GM18867 (cell line): ENCODE data around the gene TMEM89.
A peak's percentile ranks its signal among the peaks of the same experiment; 100 is the strongest.

Experiments
- ATAC-seq: cut with Tn5 transposase; IDR thresholded peaks from one replicate; pipeline ENCODE4 v1.9.1; 2021; ENCODE audit warnings: mild to moderate bottlenecking, moderate library complexity; ENCODE audit not compliant: unreplicated experiment

The TMEM89 gene, protein sequence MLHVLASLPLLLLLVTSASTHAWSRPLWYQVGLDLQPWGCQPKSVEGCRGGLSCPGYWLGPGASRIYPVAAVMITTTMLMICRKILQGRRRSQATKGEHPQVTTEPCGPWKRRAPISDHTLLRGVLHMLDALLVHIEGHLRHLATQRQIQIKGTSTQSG

DNA sequence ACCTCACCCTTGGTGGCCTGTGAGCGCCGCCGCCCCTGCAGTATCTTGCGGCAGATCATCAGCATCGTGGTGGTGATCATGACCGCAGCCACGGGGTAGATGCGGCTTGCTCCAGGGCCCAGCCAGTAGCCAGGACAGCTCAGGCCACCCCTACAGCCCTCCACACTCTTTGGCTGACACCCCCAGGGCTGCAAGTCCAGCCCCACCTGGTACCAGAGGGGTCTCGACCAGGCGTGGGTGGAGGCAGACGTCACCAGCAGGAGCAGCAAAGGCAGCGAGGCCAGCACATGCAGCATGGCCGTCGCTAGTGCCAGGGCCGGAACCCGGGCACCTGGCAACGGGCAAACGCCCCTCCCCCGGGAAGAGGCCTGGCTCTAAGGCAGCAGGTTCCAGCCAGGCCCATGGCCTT lies at the start of gene TMEM89:
Gene TMEM89, minus strand, starts transcription at position 309 of the 409 bp plus-strand sequence. Its CDS starts 13 bp downstream, at position 296.
- ATAC-seq, result no peak

DNA sequence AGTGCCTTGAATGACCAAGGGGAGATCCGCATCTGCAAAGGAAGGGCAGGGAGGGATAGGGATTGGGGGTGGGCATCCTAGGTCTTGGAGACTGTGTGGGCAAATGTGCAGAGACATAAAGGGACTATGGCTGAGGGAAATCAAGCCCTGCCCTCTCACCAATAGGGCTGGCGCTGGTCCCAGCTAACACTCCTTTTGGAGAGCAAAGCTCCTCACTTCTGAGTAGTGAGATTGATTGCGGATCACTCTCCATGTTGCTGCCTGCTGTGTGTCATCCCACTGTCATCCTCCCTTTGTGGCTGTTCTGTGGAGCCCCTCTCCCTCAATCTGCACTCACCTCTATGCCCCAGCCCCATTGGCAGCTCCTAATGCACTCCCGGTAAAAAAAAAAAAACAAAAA lies 43.4 kb upstream of the TMEM89 start:
- ATAC-seq, result no peak

DNA sequence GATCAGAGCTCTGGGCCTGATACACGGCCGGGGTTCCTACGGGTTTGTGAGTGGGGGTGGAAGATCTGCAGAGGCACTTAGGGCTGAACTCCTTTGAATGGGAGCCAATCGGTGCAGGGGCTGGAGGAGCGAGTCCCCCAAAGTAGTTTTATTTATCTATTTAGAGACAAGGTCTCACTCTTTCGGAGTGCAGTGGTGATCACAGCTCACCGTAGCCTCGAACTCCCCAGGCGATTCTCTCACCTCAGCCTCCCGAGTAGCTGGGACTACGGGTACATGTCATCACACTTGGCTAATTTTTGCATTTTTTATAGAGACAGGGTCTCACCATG lies 42.7 kb upstream of the TMEM89 start:
- no peak for ATAC-seq

DNA sequence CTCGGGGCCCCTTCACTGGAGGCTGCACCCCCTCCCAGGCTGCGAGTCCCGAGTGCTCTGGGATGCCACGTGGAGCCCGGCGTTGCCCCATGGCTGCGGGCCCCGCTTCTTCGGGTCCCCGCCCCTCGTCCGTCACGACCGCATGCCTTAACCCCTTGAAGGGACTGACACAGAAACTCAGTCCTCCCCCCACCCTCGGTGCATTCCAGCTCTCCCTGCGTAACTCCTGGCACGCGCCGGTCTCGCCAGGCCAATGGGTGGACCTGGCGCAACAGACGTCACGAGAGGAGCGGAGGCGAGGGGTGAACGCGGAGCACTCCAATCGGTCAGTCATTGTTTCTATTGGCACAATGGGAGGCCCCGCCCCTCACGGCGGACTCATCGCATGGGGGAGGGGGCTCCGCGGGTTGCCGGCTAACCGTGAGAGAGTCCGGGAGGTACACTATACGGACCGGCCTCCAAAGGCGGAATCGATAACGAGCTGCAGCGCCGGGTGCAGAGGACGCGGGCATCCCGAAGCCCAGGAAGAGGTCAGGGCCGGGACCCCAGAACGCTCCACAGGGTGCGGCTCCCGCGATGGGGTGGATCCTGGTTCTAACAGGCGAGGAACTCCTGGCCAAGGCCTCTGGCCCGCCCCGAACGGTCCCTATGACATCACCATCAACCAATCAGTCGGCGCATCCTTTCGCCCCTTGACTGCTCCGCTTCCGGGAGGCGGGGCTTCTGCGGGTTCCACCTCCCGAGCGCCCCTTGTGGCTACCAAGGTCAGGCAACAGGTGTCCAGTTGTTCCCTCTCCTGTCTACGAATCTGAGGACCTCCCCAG lies 42.1 kb upstream of the TMEM89 start:
- peak; percentile 83 for ATAC-seq

DNA sequence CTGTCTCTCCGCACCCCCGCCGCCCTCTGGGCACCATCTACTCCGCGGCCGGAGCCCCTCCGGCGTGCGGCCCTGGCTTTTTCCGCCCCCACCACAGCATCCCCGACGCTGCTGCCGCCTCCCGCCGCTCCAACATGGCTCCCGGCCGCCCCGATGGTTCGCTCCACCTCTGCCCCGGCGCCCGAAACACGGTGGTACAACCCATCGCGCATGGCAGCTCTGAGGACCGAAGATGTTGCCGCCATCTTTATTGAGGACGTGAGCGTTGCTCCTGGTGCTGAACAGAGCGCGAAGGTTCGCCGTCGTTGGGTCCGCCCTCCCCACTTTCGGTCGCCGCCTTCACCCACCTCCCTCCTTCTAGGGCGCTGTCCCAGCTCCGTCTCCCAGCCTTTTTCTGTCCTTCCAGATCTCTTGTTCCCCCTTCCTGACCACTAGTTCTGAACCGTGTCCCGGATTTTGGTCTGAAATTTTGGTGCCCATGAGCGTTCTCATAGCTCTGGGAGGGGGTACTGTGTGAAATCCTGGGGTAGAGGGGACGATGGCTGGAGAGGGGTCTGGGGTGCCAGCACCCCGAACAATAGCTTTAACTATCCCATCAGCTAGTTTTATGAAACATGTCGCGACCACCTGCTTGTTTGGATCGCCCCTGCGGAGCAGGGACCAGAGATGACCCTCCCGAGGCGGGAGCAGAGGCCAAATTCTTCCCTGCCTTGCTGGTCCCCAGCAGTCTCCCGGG lies 41.4 kb upstream of the TMEM89 start, which contains the start of gene CELSR3:
Gene CELSR3, minus strand, starts transcription at position 134 of the 736 bp plus-strand sequence. CDS start 252 bp downstream, outside the sequence.
- ATAC-seq, result no peak

DNA sequence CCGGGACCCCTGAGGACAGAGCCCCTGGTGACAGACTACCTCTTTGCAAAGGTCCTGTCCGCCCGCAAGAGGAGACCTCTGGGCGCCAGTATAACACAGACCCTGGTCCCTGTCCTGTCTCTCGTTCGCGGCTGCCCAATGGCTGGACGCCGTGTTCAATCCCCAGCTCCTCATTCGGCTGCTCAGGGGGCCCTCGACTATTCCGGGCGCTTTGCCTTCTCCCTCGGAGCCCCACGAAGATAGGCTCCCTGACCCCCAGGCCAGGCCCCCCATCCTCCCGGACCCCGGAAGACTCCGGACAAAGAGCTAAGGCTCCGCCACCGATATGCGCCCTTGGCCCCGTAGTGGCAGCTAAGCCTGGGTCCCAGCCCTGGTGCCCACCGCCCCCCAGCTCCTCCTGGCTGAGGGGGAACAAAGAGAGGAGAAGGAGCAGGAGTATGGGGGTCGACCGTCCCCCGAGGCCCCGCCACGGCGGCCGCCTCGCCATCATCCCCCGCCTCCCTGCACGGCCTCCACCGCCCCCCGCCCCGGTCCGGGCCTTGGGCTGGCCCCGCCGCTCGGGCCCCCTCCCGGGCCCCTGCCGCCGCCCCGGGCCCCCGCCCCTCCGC lies 40.7 kb upstream of the TMEM89 start:
- ATAC-seq, result no peak

DNA sequence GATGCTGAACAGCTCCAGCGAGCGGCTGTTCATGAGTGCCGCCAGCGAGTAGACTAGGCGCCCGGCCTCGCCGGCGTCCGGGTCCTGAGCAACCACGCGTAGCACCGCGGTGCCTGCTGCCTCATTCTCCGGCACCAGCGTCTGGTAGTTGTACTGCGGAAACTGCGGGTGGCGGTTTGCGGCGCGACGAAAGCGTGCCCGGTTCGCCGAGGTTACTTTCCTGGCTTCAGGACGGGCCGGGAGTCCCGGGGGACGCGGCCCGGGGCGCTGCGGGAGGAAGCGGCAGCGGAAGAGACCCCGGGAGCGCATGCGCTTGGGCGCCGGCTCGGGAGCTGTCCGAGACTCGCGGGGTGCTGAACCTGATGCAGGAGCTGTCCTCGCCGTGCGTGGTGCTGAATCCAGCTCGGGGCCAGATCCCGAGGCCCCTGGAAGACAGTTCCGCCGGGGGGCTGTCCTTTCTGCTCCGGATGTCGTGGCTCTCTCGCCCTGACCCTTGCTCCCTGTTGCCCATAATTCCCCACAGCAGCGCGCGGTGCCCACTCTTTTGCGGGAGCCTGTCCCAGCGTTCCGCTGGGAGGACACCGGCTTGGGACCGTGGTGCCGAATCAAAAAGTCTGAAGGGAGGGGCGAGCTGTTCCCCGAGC lies 40.1 kb upstream of the TMEM89 start:
- no peak for ATAC-seq

DNA sequence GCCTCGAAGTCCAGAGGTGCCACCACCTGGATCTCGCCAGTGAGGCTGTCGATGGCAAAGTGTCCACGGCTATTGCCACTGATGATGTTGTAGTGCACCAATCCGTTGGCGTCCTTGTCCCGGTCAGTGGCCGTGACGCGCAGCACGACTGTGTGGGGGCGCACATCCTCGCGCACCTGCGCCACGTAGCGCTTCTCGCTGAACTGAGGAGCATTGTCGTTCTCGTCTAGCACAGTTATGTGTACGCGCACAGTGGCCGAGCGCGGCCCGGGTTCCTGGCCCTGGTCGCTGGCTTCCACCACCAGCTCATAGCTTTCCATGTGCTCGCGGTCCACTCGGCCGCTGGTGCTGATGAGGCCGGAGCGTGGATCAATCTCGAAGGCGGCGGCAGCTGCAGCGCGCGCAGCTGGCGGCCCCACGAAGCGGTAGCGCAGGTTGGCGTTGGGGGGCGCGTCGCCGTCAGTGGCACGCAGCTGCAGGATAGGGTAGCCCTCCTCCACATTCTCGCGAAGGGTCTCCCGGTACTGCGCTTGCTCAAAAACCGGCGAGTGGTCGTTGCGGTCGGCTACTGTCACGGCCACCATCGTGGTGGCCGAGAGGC lies 39.3 kb upstream of the TMEM89 start:
- no peak for ATAC-seq

DNA sequence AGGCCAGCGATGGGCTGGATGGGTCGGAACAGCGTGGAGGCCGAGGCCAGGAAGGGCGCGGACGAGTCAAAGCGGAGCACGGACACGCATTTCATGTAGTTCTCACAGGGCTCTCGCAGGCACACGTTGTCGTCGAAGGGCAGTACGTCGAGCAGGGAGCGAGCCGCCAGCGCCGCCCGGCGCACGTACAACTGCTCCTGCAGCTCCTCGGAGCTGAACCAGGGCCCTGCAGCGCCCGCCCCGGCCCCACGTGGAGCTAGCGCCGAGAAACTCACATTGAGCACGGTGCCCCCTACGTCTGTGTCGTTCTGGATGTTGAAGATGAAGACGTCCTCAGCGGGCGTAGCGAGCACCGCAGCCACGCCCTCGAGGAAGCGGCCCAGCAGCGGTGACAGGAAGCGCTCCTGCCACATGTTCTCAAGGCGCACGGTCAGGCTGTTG lies 35.3 kb upstream of the TMEM89 start:
- no peak for ATAC-seq

DNA sequence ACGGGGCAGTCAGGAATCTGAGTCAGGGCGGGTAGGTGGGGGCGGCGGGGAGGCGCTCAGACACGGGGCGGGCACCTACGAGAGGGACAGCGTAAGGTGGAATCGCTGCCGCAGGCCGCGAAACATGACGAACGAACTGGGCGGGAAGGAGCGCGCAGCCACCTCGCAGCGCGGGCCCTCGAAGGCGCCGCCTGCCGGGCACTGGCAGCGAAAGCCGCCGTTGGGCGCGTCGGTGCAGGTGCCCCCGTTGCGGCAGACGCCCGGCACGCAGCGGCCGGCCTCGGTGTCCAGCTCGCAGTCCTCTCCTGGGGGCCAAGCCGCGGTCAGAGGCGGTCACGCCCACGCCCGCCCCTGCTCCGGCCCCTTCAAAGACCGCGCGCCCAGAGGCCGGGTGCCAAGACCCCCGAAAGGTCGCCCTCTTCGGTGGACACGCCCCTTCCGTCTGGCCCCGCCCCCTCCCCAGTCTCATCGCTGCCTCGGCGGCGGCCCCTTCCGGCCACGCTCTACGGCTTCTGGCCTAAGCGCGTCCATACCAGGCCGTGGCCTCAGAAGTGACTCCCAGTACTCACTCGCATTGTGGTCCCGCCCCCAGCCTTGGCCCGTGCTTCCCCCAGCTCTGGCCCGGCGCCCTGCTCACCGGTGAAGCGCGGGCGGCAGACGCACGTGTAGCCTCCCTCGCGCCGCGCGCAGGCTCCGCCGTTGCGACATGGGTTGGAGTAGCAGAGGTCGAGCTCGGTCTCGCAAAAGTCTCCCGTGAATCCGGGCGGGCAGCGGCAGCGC lies 34.7 kb upstream of the TMEM89 start:
- peak; percentile 51 for ATAC-seq

DNA sequence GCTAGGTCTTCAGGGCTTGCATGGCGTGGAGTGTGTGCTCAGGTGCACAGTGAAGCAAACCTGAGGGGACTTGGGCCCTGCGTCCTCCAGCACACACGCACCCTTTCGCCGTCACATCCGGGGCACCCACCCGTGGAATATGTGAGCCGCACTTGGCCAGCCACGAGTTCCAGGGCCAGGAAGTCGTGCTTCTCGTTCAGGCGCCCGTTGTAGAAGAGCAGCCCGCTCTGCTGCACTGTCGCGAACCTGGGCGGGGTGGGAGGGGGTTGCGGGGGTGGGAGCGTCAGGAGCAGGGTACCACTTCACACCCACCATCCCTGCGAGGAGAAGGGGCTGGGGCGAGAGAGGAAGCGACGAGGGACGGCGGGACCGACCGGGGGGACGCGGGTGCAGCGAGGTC lies 34.0 kb upstream of the TMEM89 start:
- ATAC-seq, result no peak

DNA sequence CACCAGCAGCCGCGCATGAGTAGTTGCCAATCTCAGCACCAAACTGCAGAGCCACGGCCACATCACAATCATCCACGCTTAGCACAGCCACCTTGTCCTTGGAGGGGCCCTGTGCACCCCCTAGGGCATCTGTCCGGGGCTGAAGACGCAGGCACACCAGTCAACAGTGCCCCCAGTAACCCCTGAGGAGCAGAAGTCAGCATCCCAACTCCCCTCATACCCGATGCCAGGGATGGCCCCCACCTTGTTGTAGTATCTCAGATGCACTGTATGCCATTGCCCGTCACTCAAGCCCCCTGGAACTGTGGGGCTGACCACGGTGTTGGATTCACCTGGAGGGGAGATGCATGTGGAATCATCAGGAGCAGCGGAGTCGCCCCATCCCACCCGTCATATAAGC lies 33.5 kb upstream of the TMEM89 start:
- no peak for ATAC-seq

DNA sequence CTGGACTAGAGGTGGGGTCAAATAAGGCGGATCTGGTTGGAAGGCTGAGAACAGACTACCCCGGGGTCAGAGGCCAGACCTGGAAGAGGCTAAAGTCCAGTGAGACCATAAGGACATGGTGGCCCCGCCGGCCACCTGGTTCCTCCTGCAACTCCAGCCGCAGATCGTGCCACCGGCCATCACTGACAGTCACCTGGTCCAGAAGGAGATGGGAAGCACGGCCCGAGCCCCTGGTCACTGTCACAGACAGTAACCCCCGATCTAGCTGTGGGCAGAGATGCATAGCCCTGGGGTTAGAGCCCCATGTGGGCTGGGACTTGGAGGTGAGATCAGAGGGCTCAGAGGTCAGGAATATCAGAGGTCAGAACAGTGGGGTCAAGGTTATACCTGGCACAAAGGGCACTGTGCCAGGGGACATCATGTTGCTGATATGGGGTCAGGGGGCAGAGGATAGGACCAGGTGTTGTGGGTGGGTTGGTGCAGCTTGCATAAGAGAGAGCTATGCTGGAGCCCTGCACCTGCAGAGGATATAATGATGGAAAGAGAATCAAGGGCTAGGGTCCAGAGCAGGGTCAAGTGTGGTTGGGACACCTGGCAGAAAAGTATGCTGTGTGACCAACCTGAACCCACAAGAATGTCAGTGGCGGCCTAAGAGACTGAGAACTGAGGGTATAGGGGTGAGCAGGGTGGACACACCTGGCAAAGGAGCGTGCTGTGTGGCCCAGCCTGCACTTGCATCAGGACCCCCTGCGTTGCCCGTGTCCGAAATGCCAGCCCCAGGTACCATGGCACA lies 31.6 kb upstream of the TMEM89 start:
- no peak for ATAC-seq

DNA sequence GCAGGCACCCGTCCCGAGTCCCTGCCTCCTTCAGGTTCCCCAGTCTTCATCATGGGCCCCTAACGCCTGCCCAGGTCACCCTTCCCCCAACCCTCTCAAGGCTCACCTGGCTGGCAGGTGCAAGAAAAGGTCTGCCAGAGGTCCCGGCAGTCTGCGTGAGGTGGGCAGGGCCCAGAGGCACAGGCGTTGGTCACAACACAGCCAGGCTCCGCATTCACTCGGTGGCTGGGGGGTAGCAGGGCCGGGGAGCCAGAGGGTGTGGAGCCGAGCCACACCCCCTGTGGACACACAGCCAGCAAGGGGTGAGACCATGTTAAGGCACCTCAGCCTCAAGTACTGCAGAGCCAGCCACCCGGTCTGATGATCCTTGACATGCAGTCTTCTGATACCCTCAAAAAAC lies 30.2 kb upstream of the TMEM89 start:
- ATAC-seq, result no peak

DNA sequence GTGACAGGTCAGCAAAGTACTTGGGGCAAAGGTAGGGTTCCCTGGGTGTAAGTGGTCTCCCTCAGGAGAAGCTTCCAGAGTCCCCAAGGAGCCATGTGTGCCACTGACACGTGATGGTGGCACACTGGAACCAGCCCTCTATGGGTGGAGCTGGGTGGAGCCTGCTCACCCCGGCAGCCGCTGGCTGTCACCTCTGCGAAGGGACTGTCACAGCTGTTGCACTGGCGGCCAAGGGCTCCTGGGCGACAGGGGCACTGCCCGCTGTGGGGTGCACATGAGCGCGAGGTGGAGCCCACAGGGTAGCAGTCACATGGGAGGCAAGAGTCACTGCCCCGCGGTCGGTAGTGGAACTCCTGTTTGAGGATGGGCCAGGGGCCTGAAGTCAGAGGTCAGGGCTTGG lies 29.2 kb upstream of the TMEM89 start:
- ATAC-seq, result no peak

DNA sequence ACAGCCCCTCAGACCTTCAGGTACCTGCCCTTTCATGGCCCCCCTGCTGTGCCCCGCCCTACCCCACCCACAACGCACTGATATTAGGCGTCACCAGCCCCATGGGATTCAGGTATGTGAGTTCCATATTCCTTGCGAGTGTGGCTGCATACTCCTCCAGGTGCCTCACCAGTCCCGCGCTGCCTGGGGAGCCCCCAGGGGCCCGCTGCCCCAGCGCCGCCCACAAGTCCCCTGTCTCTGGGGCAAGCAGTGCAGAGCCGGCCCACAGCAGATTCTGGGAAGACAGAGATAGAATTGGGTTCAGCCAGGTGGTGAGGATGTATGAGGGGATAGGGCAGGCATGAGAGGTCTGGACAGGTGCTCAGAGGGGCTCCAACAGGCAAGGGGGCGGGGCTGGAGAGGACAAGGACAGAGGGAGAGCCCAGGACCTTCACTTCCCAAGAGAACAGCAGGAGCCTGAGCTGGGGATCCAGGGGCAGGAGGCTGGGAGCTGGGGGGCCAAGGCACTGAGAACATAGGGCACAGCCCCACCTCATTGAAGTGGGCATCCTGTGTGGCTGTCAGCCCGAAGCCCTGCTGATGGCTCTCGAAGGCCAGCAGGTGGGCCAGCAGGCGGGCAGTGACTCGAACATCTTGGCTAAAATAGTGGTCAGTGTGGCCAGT lies 26.8 kb upstream of the TMEM89 start:
- no peak for ATAC-seq

DNA sequence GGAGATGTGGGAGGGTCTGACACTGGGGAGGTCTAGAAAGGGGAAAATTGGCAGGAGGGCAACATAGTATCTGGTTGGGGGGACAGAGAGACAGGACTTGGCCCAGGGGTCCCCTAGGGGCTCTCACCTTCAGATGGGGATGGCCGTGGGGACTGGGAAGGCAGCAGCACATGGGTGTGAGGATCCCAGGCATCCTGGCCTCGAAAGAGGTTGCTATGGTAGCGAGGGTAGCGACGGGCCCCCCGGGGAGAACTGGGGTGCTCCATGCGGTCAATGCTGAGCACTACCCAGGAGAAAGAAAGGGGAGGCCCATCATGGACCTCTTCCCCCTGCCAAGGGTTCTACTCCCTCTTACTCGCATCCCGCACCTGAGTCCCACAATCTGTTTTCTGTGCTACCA lies 26.1 kb upstream of the TMEM89 start:
- no peak for ATAC-seq
